HCT116 (cell line): Measurements from ENCODE around the gene EGFR. TPM values are rescaled to one million over a fixed set of nuclear protein-coding genes. Genes with fewer than 3 reads are reported as not detected.

Source experiments
- ATAC-seq: fragments of 200-7000 bp; cut with Tn5 transposase; 2 replicates; pipeline ENCODE4 v1.9.1; 2020; ENCODE audit warnings: mild to moderate bottlenecking, moderate library complexity
- BruUV-seq: library from RNA; stranded (reverse); fragments of 400-500 nt; replicated peaks from 2 replicates; lab custom pipeline; 2021; lab: Mats Ljungman, UMichigan
- CTCF ChIA-PET: fragments of 300-600 bp; sonication (Branson Sonifier 250); formaldehyde crosslinking; loops from one replicate; lab custom pipeline; 2021; ENCODE audit warnings: antibody characterized with exemption; lab: Charles Lee
- POLR2A ChIA-PET: fragments of 300-600, 350-600 bp; sonication (Branson Sonifier 250); formaldehyde crosslinking; loops from one replicate; lab custom pipeline; 2021; ENCODE audit warnings: antibody characterized with exemption; lab: Charles Lee
- RAD21 ChIA-PET, 2 experiments: fragments of 300-600 bp; sonication (Branson Sonifier 250); formaldehyde crosslinking; loops; one replicate each; lab custom pipeline; 2023; ENCODE audit warnings: low total read pairs in 2 of 2; ENCODE audit not compliant: uncharacterized antibody in 2 of 2, unreplicated experiment in 2 of 2, low non-redundant PET in 1 of 2; lab: Charles Lee
- DNase-seq: peaks from one replicate; pipeline ENCODE4 v3.0.0-alpha.2; 2010; ENCODE audit warnings: low read depth, low spot score
- H2AFZ ChIP-seq: fragments of 200-600 bp; shearing (Covaris generic), sonication (generic); 2 replicates; pipeline ENCODE4 v1.6.1; 2017; ENCODE audit warnings: low read depth, mixed run types, mixed read lengths, antibody characterized with exemption, low read length; ENCODE audit not compliant: poor library complexity, severe bottlenecking
- H3K27ac ChIP-seq: 2 replicates; pipeline ENCODE4 v1.5.1; 2012; ENCODE audit warnings: low read depth, low read length
- H3K27me3 ChIP-seq: fragments of 200-600 bp; sonication (generic); 2 replicates; pipeline ENCODE4 v1.6.1; 2016; ENCODE audit warnings: mixed run types, low read length, mixed read lengths; ENCODE audit not compliant: insufficient read depth
- H3K36me3 ChIP-seq, 2 experiments: fragments of 200-500 bp in 1 of 2; fragments of 200-600 bp in 1 of 2; sonication (Bioruptor generic) in 1 of 2; sonication (generic) in 1 of 2; 2 replicates each; pipeline versions ENCODE4 v1.5.1 to v1.6.1; 2014 to 2016; ENCODE audit warnings: low read length in 2 of 2, inconsistent platforms in 1 of 2, mixed read lengths in 1 of 2, mixed run types in 1 of 2; ENCODE audit not compliant: insufficient read depth in 2 of 2, control insufficient read depth in 1 of 2
- H3K4me1 ChIP-seq, 2 experiments: fragments of 200-600 bp in 1 of 2; sonication (generic) in 1 of 2; 2 replicates each; pipeline versions ENCODE4 v1.5.1 to v1.6.1; 2012 to 2017; ENCODE audit warnings: low read length in 2 of 2, inconsistent platforms in 1 of 2, mild to moderate bottlenecking in 1 of 2, mixed read lengths in 1 of 2, mixed run types in 1 of 2, moderate library complexity in 1 of 2; ENCODE audit not compliant: insufficient read depth in 2 of 2, control insufficient read depth in 1 of 2
- H3K4me2 ChIP-seq: fragments of 200-600 bp; sonication (generic); 2 replicates; pipeline ENCODE4 v1.6.1; 2017; ENCODE audit warnings: mixed run types, low read length, mixed read lengths
- H3K4me3 ChIP-seq, 2 experiments: fragments of 200-600 bp in 1 of 2; sonication (generic) in 1 of 2; replicated peaks in 1 of 2; 2 replicates each; pipeline ENCODE4 v1.5.1; 2011 to 2016; ENCODE audit warnings: low read length in 2 of 2, control low read depth in 1 of 2, low read depth in 1 of 2, mild to moderate bottlenecking in 1 of 2, mixed read lengths in 1 of 2, mixed run types in 1 of 2
- H3K79me2 ChIP-seq: fragments of 200-600 bp; sonication (generic); 2 replicates; pipeline ENCODE4 v1.6.1; 2017; ENCODE audit warnings: mild to moderate bottlenecking, mixed run types, low read length, moderate library complexity, mixed read lengths; ENCODE audit not compliant: insufficient read depth
- H3K9ac ChIP-seq: fragments of 200-600 bp; sonication (generic); 2 replicates; pipeline ENCODE4 v1.6.1; 2016; ENCODE audit warnings: low read length, mixed read lengths
- H3K9me2 ChIP-seq: fragments of 200-600 bp; sonication (generic), shearing (Covaris generic); 2 replicates; pipeline ENCODE4 v1.6.1; 2017; ENCODE audit warnings: mixed run types, mild to moderate bottlenecking, moderate library complexity; ENCODE audit not compliant: insufficient read depth
- H3K9me3 ChIP-seq, 2 experiments: fragments of 200-500 bp in 1 of 2; fragments of 200-600 bp in 1 of 2; sonication (Bioruptor generic) in 1 of 2; sonication (generic) in 1 of 2; 2 replicates each; pipeline ENCODE4 v1.6.1; 2014 to 2017; ENCODE audit warnings: low read length in 2 of 2, mixed read lengths in 2 of 2, inconsistent platforms in 1 of 2, low read depth in 1 of 2, mild to moderate bottlenecking in 1 of 2, mixed run types in 1 of 2, moderate library complexity in 1 of 2; ENCODE audit not compliant: control insufficient read depth in 1 of 2, insufficient read depth in 1 of 2
- H4K20me1 ChIP-seq: fragments of 200-600 bp; sonication (generic), shearing (Covaris generic); 2 replicates; pipeline ENCODE4 v1.6.1; 2017; ENCODE audit warnings: mixed run types, mild to moderate bottlenecking, moderate library complexity; ENCODE audit not compliant: insufficient read depth
- ATF3 ChIP-seq: IDR thresholded peaks from 2 replicates; pipeline ENCODE4 v1.6.1; 2012
- CEBPB ChIP-seq: IDR thresholded peaks from 2 replicates; pipeline ENCODE4 v1.6.1; 2012; ENCODE audit warnings: low read depth
- EGR1 ChIP-seq: IDR thresholded peaks from 2 replicates; pipeline ENCODE4 v1.6.1; 2012; ENCODE audit warnings: low read depth
- ELF1 ChIP-seq: IDR thresholded peaks from 2 replicates; pipeline ENCODE4 v1.6.1; 2012; ENCODE audit warnings: low read depth, borderline replicate concordance
- EZH2phosphoT487 ChIP-seq: fragments of 200-600 bp; IDR thresholded peaks from 2 replicates; pipeline ENCODE4 v1.6.1; 2018; ENCODE audit warnings: antibody characterized with exemption, borderline replicate concordance
- JUND ChIP-seq: IDR thresholded peaks from 2 replicates; pipeline ENCODE4 v1.6.1; 2012
- POLR2AphosphoS5 ChIP-seq: IDR thresholded peaks from 2 replicates; pipeline ENCODE4 v1.6.1; 2011; ENCODE audit warnings: mild to moderate bottlenecking, low read depth, low read length, moderate library complexity
- RAD21 ChIP-seq: IDR thresholded peaks from 2 replicates; pipeline ENCODE4 v1.6.1; 2012; ENCODE audit warnings: low read depth, mild to moderate bottlenecking
- SP1 ChIP-seq: IDR thresholded peaks from 2 replicates; pipeline ENCODE4 v1.6.1; 2012; ENCODE audit warnings: low read depth
- SRF ChIP-seq: IDR thresholded peaks from 2 replicates; pipeline ENCODE4 v1.6.1; 2012; ENCODE audit warnings: low read depth
- intact Hi-C: fragments of 100-400 bp; cut with micrococcal nuclease; formaldehyde crosslinking; loops from 2 replicates; pipeline ENCODE4 v1.10.0; 2022
- total RNA-seq: library from RNA; stranded (reverse); gene quantifications from one replicate; pipeline ENCODE4 v1.2.1, GENCODE V29; 2021; ENCODE audit not compliant: unreplicated experiment

Gene EGFR
- total RNA-seq, 1 experiment from 2014 or later: 71.5 TPM

- H4K20me1 ChIP-seq: no peaks in the 10 kb centered on the region
- TF ChIP-seq JUND: no peak
- TF ChIP-seq EZH2phosphoT487: no peak
- TF ChIP-seq SP1: no peak
- TF ChIP-seq SRF: no peak
- TF ChIP-seq CEBPB: no peak
- no peak for TF ChIP-seq EGR1
- TF ChIP-seq ATF3: no peak
- TF ChIP-seq ELF1: no peak
- no peak for TF ChIP-seq RAD21
- no peak for TF ChIP-seq POLR2AphosphoS5
- H3K4me2 ChIP-seq: 0 out of 2 replicates have a peak overlapping the region, but pooled peaks have one; percentile 2
- H3K9me3 ChIP-seq: no peaks in the 10 kb centered on the region
- CTCF ChIA-PET: no interaction called here
- DNase-seq (no peak), ATAC-seq (no peak)
- H3K79me2 ChIP-seq: peaks cover 70% of the 10 kb centered on the region
- H3K4me1 ChIP-seq: peaks cover 46 to 94% of the 10 kb centered on the region in 2 experiments
- no peaks in the 10 kb centered on the region for H3K9me2 ChIP-seq
- no peak overlapping the region; the same call in 1 of the 2 replicates for H3K27ac ChIP-seq
- 0 out of 2 replicates have a peak overlapping the region, but pooled peaks have one; percentile 16 for H3K9ac ChIP-seq
- RAD21 ChIA-PET: no interaction called here
- no peaks in the 10 kb centered on the region for H3K27me3 ChIP-seq
- POLR2A ChIA-PET: no interaction called here
- intact Hi-C loops: loop anchor here (2.0 kb wide), 1 partner anchor 48 kb away; no protein-coding TSS in a partner anchor
- H3K36me3 ChIP-seq: no peaks in the 10 kb centered on the region
- H3K4me3 ChIP-seq: no peak overlapping the region
- no TSS peak for BruUV-seq
- no peak overlapping the region for H2AFZ ChIP-seq
These were observed 62.3 kb downstream of the EGFR start for GRCh38 chr7:55081068-55081467.

- POLR2A ChIA-PET: no interaction called here
- no peaks in the 10 kb centered on the region for H3K36me3 ChIP-seq
- intact Hi-C loops: loop anchor here (2.0 kb wide), 1 partner anchor 47 kb away; no protein-coding TSS in a partner anchor
- no peaks in the 10 kb centered on the region for H3K9me3 ChIP-seq
- H3K4me2 ChIP-seq: 0 out of 2 replicates have a peak overlapping the region, but pooled peaks have one; percentile 2
- CTCF ChIA-PET: no interaction called here
- H4K20me1 ChIP-seq: no peaks in the 10 kb centered on the region
- peaks cover 70% of the 10 kb centered on the region for H3K79me2 ChIP-seq
- H3K9ac ChIP-seq: 0 out of 2 replicates have a peak overlapping the region, but pooled peaks have one; percentile 16
- BruUV-seq: no TSS peak
- TF ChIP-seq EGR1 (no peak), CEBPB (peak; percentile 9; the same call in 1 of the 2 replicates)
- TF ChIP-seq, all 23 proteins: peak for 1
- Histone ChIP-seq H2AFZ (no peak overlapping the region), H3K9me2 (no peaks in the 10 kb centered on the region), H3K27me3 (no peaks in the 10 kb centered on the region), H3K27ac (no peak overlapping the region; the same call in 1 of the 2 replicates), H3K4me3 (no peak overlapping the region), H3K4me1 (peaks cover 48 to 94% of the 10 kb centered on the region in 2 experiments)
- RAD21 ChIA-PET: no interaction called here
- ATAC-seq (no peak), DNase-seq (no peak)
These were observed 62.8 kb downstream of the EGFR start for GRCh38 chr7:55081472-55082227.
